Prostate gland (tissue), 2 donors: ENCODE data around the gene DNAJC9. TPM values are rescaled to one million over a fixed set of nuclear protein-coding genes. Genes with fewer than 3 reads are reported as not detected.
"Not testable (repeated sequence)": the region's sequence is repeated elsewhere in the genome, so short reads cannot be mapped to it uniquely, and the experiment has no call there.

ENCODE experiments used
- DNase-seq: peaks from one replicate; pipeline ENCODE4 v3.0.0-alpha.2; 2019; ENCODE audit warnings: low spot score
- H3K27ac ChIP-seq, 2 donors: fragments of 200-600 bp; sonication (generic); 2 replicates each; pipeline ENCODE4 v1.5.1; 2017 to 2019
- H3K27me3 ChIP-seq: fragments of 200-600 bp; sonication (generic); replicated peaks from 2 replicates; pipeline ENCODE4 v1.5.1; 2019; ENCODE audit not compliant: insufficient read depth
- H3K36me3 ChIP-seq, 2 donors: fragments of 200-600 bp; sonication (generic); 1 replicate in 1 of 2; 2 replicates in 1 of 2; pipeline versions ENCODE4 v1.5.1 to v1.8.1; 2017 to 2019
- H3K4me1 ChIP-seq: fragments of 200-600 bp; sonication (generic); replicated peaks from 2 replicates; pipeline ENCODE4 v1.5.1; 2019
- H3K4me3 ChIP-seq, 2 donors: fragments of 200-600 bp; sonication (generic); 2 replicates each; pipeline ENCODE4 v1.5.1; 2017 to 2019
- H3K9me3 ChIP-seq: fragments of 200-600 bp; sonication (generic); 2 replicates; pipeline ENCODE4 v1.5.1; 2017
- POLR2A ChIP-seq: fragments of 450-650 bp; IDR thresholded peaks from one replicate; pipeline ENCODE4 v1.6.1; 2016; ENCODE audit warnings: antibody characterized with exemption, mild to moderate bottlenecking
- POLR2AphosphoS5 ChIP-seq: sonication (generic); formaldehyde crosslinking; IDR thresholded peaks from one replicate; pipeline ENCODE4 v1.6.1; 2017; ENCODE audit warnings: antibody characterized with exemption
- WGBS: methylation state at CpG from one replicate; pipeline ENCODE4 v1.1.5; 2018; 5-methylcytosine and 5-hydroxymethylcytosine counted together
- intact Hi-C: fragments of 100-400 bp; cut with DNase I; formaldehyde crosslinking; loops from one replicate; pipeline ENCODE4 v1.14.2; 2022
- total RNA-seq, 2 donors: library from RNA; depleted of rRNA; stranded (reverse); fragments of >200 nt; gene quantifications; one replicate each; pipeline ENCODE4 v1.1.0, GENCODE V29; 2016
- TF ChIP-seq, protein P1 (sequence below), 4 experiments: fragments of 200-600 bp in 2 of 4; fragments of 450-650 bp in 2 of 4; sonication (generic) in 2 of 4; IDR thresholded peaks; 1 replicate in 3 of 4; 2 replicates in 1 of 4; pipeline ENCODE4 v1.5.1; 2016 to 2019; ENCODE audit warnings: antibody characterized with exemption in 4 of 4, mild to moderate bottlenecking in 2 of 4, moderate library complexity in 2 of 4

The DNAJC9 gene
- total RNA-seq, 2 donors from 2014 or later = 17.4 to 26.2 TPM

DNA sequence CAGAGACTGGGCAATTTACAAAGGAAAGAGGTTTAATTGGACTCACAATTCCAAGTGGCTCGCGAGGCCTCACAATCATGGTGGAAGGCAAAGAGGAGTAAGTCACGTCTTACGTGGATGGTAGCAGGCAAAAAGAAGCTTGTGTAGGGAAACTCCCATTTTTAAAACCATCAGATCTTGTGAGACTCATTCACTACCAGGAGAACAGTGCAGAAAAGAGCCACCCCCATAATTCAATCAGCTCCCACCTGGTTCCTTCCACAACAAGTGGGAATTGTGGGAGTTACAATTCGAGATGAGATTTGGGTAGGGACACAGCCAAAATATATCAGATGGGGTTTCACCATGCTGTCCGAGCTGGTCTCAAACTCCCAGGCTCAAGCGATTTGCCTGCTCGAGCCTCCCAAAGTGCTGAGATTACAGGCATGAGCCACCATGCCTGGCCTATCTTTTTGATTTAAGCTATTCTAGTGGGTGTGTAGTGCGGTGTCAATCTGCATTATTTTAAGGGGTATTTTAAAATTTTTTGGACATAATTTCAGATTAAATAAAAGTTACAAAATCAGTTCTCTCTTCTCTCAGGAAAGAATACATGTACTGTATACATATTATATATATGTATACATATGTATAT lies 14.4 kb upstream of the DNAJC9 start:
- TF ChIP-seq, protein P1, sequence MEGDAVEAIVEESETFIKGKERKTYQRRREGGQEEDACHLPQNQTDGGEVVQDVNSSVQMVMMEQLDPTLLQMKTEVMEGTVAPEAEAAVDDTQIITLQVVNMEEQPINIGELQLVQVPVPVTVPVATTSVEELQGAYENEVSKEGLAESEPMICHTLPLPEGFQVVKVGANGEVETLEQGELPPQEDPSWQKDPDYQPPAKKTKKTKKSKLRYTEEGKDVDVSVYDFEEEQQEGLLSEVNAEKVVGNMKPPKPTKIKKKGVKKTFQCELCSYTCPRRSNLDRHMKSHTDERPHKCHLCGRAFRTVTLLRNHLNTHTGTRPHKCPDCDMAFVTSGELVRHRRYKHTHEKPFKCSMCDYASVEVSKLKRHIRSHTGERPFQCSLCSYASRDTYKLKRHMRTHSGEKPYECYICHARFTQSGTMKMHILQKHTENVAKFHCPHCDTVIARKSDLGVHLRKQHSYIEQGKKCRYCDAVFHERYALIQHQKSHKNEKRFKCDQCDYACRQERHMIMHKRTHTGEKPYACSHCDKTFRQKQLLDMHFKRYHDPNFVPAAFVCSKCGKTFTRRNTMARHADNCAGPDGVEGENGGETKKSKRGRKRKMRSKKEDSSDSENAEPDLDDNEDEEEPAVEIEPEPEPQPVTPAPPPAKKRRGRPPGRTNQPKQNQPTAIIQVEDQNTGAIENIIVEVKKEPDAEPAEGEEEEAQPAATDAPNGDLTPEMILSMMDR (IDR thresholded peaks at IDR 0.05) = no peak
- TF ChIP-seq POLR2A (no peak), POLR2AphosphoS5 (no peak)
- no peak for DNase-seq
- no peaks in the 10 kb centered on the region for H3K36me3 ChIP-seq
- 89% methylated on average over 9 of the region's 9 CpGs for WGBS
- intact Hi-C loops = no loop called here
- no peak overlapping the region for H3K4me3 ChIP-seq
- no peaks in the 10 kb centered on the region for H3K9me3 ChIP-seq
- H3K27me3 ChIP-seq = no peaks in the 10 kb centered on the region
- no peak overlapping the region for H3K27ac ChIP-seq
- no peaks in the 10 kb centered on the region for H3K4me1 ChIP-seq

DNA sequence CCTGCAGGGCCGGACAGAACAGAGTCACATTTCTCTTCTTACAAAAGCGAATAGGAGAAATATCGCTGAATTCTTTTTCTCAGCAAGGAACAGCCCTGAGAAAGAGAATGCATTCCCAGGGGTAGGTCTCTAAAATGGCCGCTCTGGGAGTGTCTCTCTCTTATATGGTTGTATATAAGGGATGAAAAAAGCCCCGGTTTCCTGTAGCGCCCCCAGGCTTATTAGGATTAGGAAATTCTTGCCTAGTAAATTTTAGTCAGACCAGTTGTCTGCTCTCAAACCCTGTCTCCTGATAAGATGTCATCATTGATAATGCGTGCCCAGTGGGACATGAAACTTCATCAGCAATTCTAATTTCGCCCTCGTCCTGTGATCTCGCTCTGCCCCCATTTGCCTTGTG lies 11.6 kb upstream of the DNAJC9 start:
- WGBS = 96% methylated on average over 10 of the region's 10 CpGs
- not testable (repeated sequence) for H3K4me3 ChIP-seq, H3K36me3 ChIP-seq, DNase-seq, H3K9me3 ChIP-seq, H3K4me1 ChIP-seq, H3K27ac ChIP-seq, H3K27me3 ChIP-seq
- intact Hi-C loops = loop anchor here (10.0 kb wide), 1 partner anchor 236 kb away; the partner anchor contains the start of gene PPP3CB

DNA sequence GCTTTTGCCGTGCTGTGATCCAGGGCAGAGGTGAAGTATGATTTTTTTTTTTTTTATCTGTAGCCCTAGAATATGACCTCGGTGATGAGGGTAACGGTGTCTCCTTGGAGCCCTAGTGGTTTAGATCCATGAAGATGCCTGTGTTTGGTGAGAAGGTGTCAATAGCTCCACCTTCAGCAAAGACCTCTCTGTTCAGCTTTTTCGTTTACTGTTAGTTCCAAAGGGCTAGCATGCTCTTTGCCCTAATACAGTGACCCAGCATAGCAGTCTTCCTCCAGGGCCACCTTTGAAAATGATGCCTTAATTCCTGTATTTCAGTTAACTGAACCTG lies 6.1 kb upstream of the DNAJC9 start:
- Histone ChIP-seq H3K9me3 (no peaks in the 10 kb centered on the region), H3K27ac (peak overlapping the region; percentile 84 to 87), H3K4me3 (peak overlapping the region; percentile 74 to 87), H3K36me3 (no peaks in the 10 kb centered on the region), H3K27me3 (no peaks in the 10 kb centered on the region), H3K4me1 (peaks cover 6% of the 10 kb centered on the region)
- no peak for DNase-seq
- intact Hi-C loops = loop anchor here (5.0 to 10.0 kb wide), 2 partner anchors 86 to 242 kb away; partner anchors contain the start of genes ECD, FAM149B1 and PPP3CB
- WGBS = 3% methylated on average over 4 of the region's 4 CpGs
- TF ChIP-seq POLR2A (no peak), POLR2AphosphoS5 (no peak)
- TF ChIP-seq, protein P1 (IDR thresholded peaks at IDR 0.05) = no peak

DNA sequence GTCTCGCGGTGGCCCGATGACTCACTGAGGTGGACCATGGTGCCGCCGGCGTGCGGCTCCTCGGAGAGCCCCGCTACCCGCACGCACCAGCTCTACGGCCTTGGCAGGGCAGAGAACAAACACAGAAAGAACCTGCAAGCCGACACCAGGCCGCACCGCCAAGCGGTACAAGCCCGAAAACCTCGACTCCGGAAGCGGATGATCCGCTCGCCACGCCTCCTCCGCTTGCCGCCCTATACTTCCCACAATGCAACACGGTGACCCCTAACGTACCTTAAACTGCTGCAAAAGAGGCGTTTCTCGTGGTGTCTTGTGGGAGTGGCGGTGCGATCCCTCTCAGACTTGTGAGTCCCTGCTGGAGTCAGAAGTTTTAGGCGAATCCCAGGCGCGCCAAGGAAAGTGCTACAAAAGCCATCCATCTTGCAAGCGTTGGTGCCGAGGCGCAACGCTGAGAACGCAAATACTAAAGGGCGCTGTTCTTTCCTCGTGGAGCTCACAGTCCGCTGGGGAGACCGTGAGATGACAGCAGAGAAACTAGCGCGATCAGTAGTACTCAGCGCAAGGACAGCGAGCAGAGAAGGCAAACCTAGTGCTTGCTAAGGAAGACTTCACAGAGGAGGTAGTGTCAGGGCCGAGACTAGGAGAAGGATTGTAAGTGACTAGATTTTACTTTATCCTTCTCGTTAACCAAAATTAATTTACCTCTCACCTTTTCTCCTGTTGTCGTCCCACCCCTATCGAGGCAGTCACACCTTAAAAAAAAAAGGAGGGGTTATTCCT lies 5.6 kb upstream of the DNAJC9 start, which contains the start of gene MRPS16:
Gene MRPS16, minus strand, starts transcription at position 200 of the 780 bp plus-strand sequence. Its CDS starts 162 bp downstream, at position 38.
- DNase-seq = peak; percentile 95
- no peaks in the 10 kb centered on the region for H3K36me3 ChIP-seq
- intact Hi-C loops = loop anchor here (5.0 to 10.0 kb wide), 2 partner anchors 85 to 242 kb away; partner anchors contain the start of genes ECD, FAM149B1 and PPP3CB
- peak within 1 kb of the TSS; percentile 84 to 87 for H3K27ac ChIP-seq
- WGBS = under 1% methylated on average over 41 of the region's 51 CpGs
- no peaks in the 10 kb centered on the region for H3K9me3 ChIP-seq
- peak; percentile 76 for TF ChIP-seq POLR2A
- TF ChIP-seq, protein P1 (IDR thresholded peaks at IDR 0.05) = peak in 1 of 4 experiments; percentile 26
- peak; percentile 100 for TF ChIP-seq POLR2AphosphoS5
- peaks cover 9% of the 10 kb centered on the region for H3K4me1 ChIP-seq
- peak within 1 kb of the TSS; percentile 74 to 87 for H3K4me3 ChIP-seq
- H3K27me3 ChIP-seq = no peaks in the 10 kb centered on the region

DNA sequence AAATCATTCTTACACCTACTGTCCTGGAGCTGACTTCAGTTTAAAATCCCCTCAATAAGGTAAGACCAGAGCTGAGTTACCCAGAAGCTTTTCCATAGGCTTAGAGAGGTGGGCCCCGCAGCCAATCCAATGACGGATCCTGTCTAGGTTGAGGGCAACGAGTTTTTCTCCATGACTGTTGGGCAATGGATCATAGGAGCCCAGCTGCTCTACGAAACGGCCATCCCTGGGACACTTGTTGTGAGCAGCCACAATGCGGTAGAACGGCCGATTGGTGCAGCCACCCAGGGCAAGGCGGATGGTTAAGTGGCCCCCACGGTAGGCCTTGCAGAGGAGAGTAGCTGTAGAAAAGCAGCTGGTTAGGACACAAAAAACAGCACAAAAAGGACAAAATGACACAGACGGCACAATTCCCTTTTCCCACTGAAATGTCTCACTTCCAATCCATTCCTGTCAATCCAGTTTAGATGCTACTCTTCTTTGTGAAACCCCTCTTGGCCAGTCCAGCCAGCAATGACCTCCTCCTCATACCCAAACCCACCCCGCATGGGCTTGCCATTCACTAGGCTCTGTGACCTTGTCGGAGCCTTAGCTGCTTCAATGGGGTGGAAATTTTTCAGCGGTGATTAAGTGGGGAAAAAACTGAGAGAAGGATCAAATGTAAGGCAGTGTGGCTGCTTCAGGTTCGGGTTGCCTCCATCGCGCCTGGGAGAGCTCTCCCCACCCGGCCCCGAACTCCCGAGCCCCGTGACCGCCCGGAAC lies 4.8 kb upstream of the DNAJC9 start:
- H3K27ac ChIP-seq = peak overlapping the region; percentile 84 to 87
- H3K27me3 ChIP-seq = no peaks in the 10 kb centered on the region
- TF ChIP-seq POLR2A = no peak
- TF ChIP-seq, protein P1 (IDR thresholded peaks at IDR 0.05) = no peak
- no peak for TF ChIP-seq POLR2AphosphoS5
- no peaks in the 10 kb centered on the region for H3K36me3 ChIP-seq
- H3K4me1 ChIP-seq = peaks cover 10% of the 10 kb centered on the region
- intact Hi-C loops = loop anchor here (5.0 to 10.0 kb wide), 2 partner anchors 85 to 243 kb away; partner anchors contain the start of genes ECD, FAM149B1 and PPP3CB
- peak overlapping the region; percentile 74 to 87 for H3K4me3 ChIP-seq
- no peaks in the 10 kb centered on the region for H3K9me3 ChIP-seq
- no peak for DNase-seq
- WGBS = 15% methylated on average over 23 of the region's 23 CpGs
